HepG2 (cell line): ENCODE measurements around the gene COASY. TPM values are rescaled to one million over a fixed set of nuclear protein-coding genes. Genes with fewer than 3 reads are reported as not detected.
A peak's percentile ranks its signal among the peaks of the same experiment; 100 is the strongest.

Experiments used
- ATM ChIP-seq: fragments of 450-650 bp; IDR thresholded peaks from 2 replicates; pipeline ENCODE4 v1.7.1; 2017; ENCODE audit warnings: mild to moderate bottlenecking, borderline replicate concordance
- BRF2 ChIP-seq: sonication (generic); formaldehyde crosslinking; IDR thresholded peaks from 2 replicates; pipeline ENCODE4 v1.8.1; 2022; ENCODE audit warnings: mild to moderate bottlenecking, missing genetic modification reagents
- CENPX ChIP-seq: sonication (generic); formaldehyde crosslinking; IDR thresholded peaks from 2 replicates; pipeline ENCODE4 v1.9.0; 2021; ENCODE audit warnings: mild to moderate bottlenecking, missing genetic modification reagents, moderate library complexity
- ETV6 ChIP-seq: sonication (generic); formaldehyde crosslinking; conservative IDR thresholded peaks from 2 replicates; pipeline ENCODE4 v1.4.0; 2020; ENCODE audit warnings: missing genetic modification reagents
- FOXM1 ChIP-seq: sonication (generic); formaldehyde crosslinking; IDR thresholded peaks from 2 replicates; pipeline ENCODE4 v1.5.0; 2020; ENCODE audit warnings: missing genetic modification reagents
- FOXO1 ChIP-seq: sonication (generic); formaldehyde crosslinking; IDR thresholded peaks from 2 replicates; pipeline ENCODE4 v1.4.0; 2020; ENCODE audit warnings: missing genetic modification reagents
- GLMP ChIP-seq: sonication (generic); formaldehyde crosslinking; IDR thresholded peaks from 2 replicates; pipeline ENCODE4 v1.9.0; 2021; ENCODE audit warnings: missing genetic modification reagents, mild to moderate bottlenecking, borderline replicate concordance
- HDAC1 ChIP-seq: sonication (generic); formaldehyde crosslinking; IDR thresholded peaks from 2 replicates; pipeline ENCODE4 v1.5.1; 2020; ENCODE audit warnings: mild to moderate bottlenecking, missing genetic modification reagents
- KAT7 ChIP-seq: IDR thresholded peaks from 2 replicates; pipeline ENCODE4 v1.6.1; 2018; ENCODE audit warnings: borderline replicate concordance, missing compliant biosample characterization
- KMT2A ChIP-seq: sonication (generic); formaldehyde crosslinking; IDR thresholded peaks from 2 replicates; pipeline ENCODE4 v1.4.0; 2020; ENCODE audit warnings: missing genetic modification reagents
- MAFF ChIP-seq: IDR thresholded peaks from 2 replicates; pipeline ENCODE4 v1.6.1; 2011; ENCODE audit warnings: low read depth, low read length, improper control_type of control experiment
- MZF1 ChIP-seq: sonication (generic); formaldehyde crosslinking; IDR thresholded peaks from 2 replicates; pipeline ENCODE4 v1.8.1; 2023; ENCODE audit warnings: mild to moderate bottlenecking, missing genetic modification reagents, borderline replicate concordance
- NFIB ChIP-seq: sonication (generic); formaldehyde crosslinking; IDR thresholded peaks from 2 replicates; pipeline ENCODE4 v1.9.0; 2021; ENCODE audit warnings: missing genetic modification reagents, mild to moderate bottlenecking, borderline replicate concordance
- SALL1 ChIP-seq: sonication (generic); formaldehyde crosslinking; IDR thresholded peaks from 2 replicates; pipeline ENCODE4 v1.8.0; 2022; ENCODE audit warnings: mild to moderate bottlenecking, missing genetic modification reagents
- SATB2 ChIP-seq: sonication (generic); formaldehyde crosslinking; IDR thresholded peaks from 2 replicates; pipeline ENCODE4 v1.5.0; 2020; ENCODE audit warnings: missing genetic modification reagents
- SRSF1 ChIP-seq: fragments of 200-400 bp; formaldehyde crosslinking; optimal IDR thresholded peaks from 2 replicates; pipeline ENCODE3; 2017; ENCODE audit warnings: mild to moderate bottlenecking, low read depth, low read length, moderate library complexity
- SRSF9 ChIP-seq: fragments of 200-400 bp; formaldehyde crosslinking; IDR thresholded peaks from 2 replicates; pipeline ENCODE4 v1.6.1; 2018; ENCODE audit warnings: borderline replicate concordance, mild to moderate bottlenecking, low read depth, low read length; ENCODE audit not compliant: insufficient read depth, poor library complexity, severe bottlenecking
- THYN1 ChIP-seq: sonication (generic); formaldehyde crosslinking; IDR thresholded peaks from 2 replicates; pipeline ENCODE4 v1.8.1; 2023; ENCODE audit warnings: low read depth, mild to moderate bottlenecking, moderate library complexity, missing genetic modification reagents, borderline replicate concordance
- ZNF205 ChIP-seq: IDR thresholded peaks from 2 replicates; pipeline ENCODE4 v1.6.1; 2018; ENCODE audit warnings: missing biosample characterization, missing genetic modification reagents
- ZNF292 ChIP-seq: sonication (generic); formaldehyde crosslinking; IDR thresholded peaks from 2 replicates; pipeline ENCODE4 v1.8.1; 2022; ENCODE audit warnings: mild to moderate bottlenecking, low read depth, missing genetic modification reagents, borderline replicate concordance
- ZNF354B ChIP-seq: sonication (generic); formaldehyde crosslinking; IDR thresholded peaks from 2 replicates; pipeline ENCODE4 v1.8.0; 2022; ENCODE audit warnings: mild to moderate bottlenecking, missing genetic modification reagents
- polyA plus RNA-seq, 8 experiments: library from polyadenylated mRNA; depleted of rRNA in 3 of 8; stranded (reverse) in 7 of 8; unstranded in 1 of 8; fragments of >200 nt; fragmentation: Illumina TruSeq in 4 of 8; extraction: Trizol in 4 of 8; gene quantifications; 2 replicates each; pipeline versions ENCODE4 v1.2.1 to v1.2.3, GENCODE V29; 2011 to 2016; ENCODE audit warnings: low read depth in 4 of 8, missing spikeins in 1 of 8, mixed read lengths in 1 of 8; ENCODE audit not compliant: insufficient read depth in 1 of 8
- total RNA-seq, 5 experiments: library from RNA; depleted of rRNA; stranded (reverse); fragments of >200 nt; fragmentation: Illumina TruSeq; extraction: Trizol; gene quantifications; 2 replicates each; pipeline ENCODE4 v1.2.3, GENCODE V29; 2016; ENCODE audit warnings: low read depth in 1 of 5
- TF ChIP-seq, protein P1 (sequence below): IDR thresholded peaks from 2 replicates; pipeline ENCODE4 v1.6.1; 2016; ENCODE audit warnings: control low read depth
- TF ChIP-seq, protein P2 (sequence below): sonication (generic); formaldehyde crosslinking; IDR thresholded peaks from 2 replicates; pipeline ENCODE4 v1.5.0; 2020; ENCODE audit warnings: mild to moderate bottlenecking, missing genetic modification reagents, moderate library complexity
- TF ChIP-seq, protein P3 (sequence below): IDR thresholded peaks from 2 replicates; pipeline ENCODE4 v1.6.1; 2018; ENCODE audit warnings: missing genetic modification reagents

The COASY gene
- total and polyA plus RNA-seq, 2 of the 13 experiments (the other 11 are each of a cell fraction or from before 2014, with no cell fraction given) = 90.7 to 125 TPM

DNA sequence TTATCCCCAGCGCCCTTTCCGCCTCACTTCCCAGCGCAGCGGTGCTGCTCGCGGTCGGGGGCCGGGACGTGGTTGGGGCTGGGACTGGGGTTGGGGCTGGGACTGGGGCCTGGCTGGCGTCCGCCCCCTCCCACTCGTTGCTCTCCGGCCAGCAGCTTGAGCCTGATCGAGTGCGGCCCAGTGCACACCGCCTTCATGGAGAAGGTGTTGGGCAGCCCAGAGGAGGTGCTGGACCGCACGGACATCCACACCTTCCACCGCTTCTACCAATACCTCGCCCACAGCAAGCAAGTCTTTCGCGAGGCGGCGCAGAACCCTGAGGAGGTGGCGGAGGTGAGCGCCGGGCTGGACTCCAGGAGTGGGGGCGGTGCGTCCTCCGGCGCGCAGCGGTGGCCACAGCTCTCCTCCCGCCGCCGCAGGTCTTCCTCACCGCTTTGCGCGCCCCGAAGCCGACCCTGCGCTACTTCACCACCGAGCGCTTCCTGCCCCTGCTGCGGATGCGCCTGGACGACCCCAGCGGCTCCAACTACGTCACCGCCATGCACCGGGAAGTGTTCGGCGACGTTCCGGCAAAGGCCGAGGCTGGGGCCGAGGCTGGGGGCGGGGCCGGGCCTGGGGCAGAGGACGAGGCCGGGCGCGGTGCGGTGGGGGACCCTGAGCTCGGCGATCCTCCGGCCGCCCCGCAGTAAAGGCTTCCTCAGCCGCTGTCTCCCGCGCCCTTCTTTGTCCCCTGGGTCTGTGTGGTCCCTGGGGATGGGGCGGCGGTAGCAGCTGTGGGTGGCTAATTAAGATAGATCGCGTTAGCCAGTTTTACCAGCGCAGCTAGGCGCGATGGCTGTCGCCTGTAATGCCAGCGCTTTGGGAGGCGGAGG is 7.5 kb upstream of the COASY start (continued):
- peak; percentile 90 for TF ChIP-seq SALL1 (CRISPR knock-in tag)
- TF ChIP-seq MAFF = no peak
- no peak for TF ChIP-seq THYN1 (CRISPR knock-in tag)
- TF ChIP-seq, protein P1, sequence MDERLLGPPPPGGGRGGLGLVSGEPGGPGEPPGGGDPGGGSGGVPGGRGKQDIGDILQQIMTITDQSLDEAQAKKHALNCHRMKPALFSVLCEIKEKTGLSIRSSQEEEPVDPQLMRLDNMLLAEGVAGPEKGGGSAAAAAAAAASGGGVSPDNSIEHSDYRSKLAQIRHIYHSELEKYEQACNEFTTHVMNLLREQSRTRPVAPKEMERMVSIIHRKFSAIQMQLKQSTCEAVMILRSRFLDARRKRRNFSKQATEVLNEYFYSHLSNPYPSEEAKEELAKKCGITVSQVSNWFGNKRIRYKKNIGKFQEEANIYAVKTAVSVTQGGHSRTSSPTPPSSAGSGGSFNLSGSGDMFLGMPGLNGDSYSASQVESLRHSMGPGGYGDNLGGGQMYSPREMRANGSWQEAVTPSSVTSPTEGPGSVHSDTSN (CRISPR knock-in tag) = no peak
- TF ChIP-seq BRF2 (CRISPR knock-in tag) = no peak
- TF ChIP-seq FOXM1 (CRISPR knock-in tag) = no peak
- peak; percentile 99 for TF ChIP-seq HDAC1 (CRISPR knock-in tag)
- no peak for TF ChIP-seq GLMP (CRISPR knock-in tag)
- no peak for TF ChIP-seq ZNF354B (CRISPR knock-in tag)
- no peak; the same call in 1 of the 2 replicates for TF ChIP-seq ETV6
- TF ChIP-seq NFIB (CRISPR knock-in tag) = no peak
- TF ChIP-seq, protein P2, sequence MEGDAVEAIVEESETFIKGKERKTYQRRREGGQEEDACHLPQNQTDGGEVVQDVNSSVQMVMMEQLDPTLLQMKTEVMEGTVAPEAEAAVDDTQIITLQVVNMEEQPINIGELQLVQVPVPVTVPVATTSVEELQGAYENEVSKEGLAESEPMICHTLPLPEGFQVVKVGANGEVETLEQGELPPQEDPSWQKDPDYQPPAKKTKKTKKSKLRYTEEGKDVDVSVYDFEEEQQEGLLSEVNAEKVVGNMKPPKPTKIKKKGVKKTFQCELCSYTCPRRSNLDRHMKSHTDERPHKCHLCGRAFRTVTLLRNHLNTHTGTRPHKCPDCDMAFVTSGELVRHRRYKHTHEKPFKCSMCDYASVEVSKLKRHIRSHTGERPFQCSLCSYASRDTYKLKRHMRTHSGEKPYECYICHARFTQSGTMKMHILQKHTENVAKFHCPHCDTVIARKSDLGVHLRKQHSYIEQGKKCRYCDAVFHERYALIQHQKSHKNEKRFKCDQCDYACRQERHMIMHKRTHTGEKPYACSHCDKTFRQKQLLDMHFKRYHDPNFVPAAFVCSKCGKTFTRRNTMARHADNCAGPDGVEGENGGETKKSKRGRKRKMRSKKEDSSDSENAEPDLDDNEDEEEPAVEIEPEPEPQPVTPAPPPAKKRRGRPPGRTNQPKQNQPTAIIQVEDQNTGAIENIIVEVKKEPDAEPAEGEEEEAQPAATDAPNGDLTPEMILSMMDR (CRISPR knock-in tag) = peak; percentile 32
- TF ChIP-seq, protein P3, sequence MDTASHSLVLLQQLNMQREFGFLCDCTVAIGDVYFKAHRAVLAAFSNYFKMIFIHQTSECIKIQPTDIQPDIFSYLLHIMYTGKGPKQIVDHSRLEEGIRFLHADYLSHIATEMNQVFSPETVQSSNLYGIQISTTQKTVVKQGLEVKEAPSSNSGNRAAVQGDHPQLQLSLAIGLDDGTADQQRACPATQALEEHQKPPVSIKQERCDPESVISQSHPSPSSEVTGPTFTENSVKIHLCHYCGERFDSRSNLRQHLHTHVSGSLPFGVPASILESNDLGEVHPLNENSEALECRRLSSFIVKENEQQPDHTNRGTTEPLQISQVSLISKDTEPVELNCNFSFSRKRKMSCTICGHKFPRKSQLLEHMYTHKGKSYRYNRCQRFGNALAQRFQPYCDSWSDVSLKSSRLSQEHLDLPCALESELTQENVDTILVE (CRISPR knock-in tag) = peak; percentile 88; the same call in 1 of the 2 replicates
- no peak for TF ChIP-seq ATM
- no peak for TF ChIP-seq MZF1
- peak; percentile 39; the same call in 1 of the 2 replicates for TF ChIP-seq ZNF292 (CRISPR knock-in tag)
- TF ChIP-seq FOXO1 (CRISPR knock-in tag) = no peak; the same call in 1 of the 2 replicates
- peak; percentile 89 for TF ChIP-seq SRSF1
- no peak for TF ChIP-seq SRSF9
- TF ChIP-seq CENPX = no peak
- TF ChIP-seq SATB2 (CRISPR knock-in tag) = no peak
- peak; percentile 98 for TF ChIP-seq KMT2A (CRISPR knock-in tag)
- peak; percentile 82 for TF ChIP-seq ZNF205
- peak; percentile 98 for TF ChIP-seq KAT7 (CRISPR knock-in tag)
